A673 (cell line): ENCODE data around the gene SLC6A2.

Experiments
- CTCF ChIP-seq: fragments of 300-800, 200-600 bp; sonication (generic); conservative IDR thresholded peaks from 2 replicates; pipeline ENCODE4 v1.5.1; 2017; ENCODE audit warnings: low read depth, mild to moderate bottlenecking, antibody characterized with exemption, low read length, moderate library complexity, mixed read lengths
- EZH2 ChIP-seq: fragments of 200-600 bp; sonication (generic); IDR thresholded peaks from 2 replicates; pipeline ENCODE4 v1.6.1; 2017; ENCODE audit warnings: borderline replicate concordance, low read depth, mild to moderate bottlenecking, mixed read lengths, antibody characterized with exemption, low read length; ENCODE audit not compliant: poor library complexity, severe bottlenecking

GRCh38 chr16:55730115-55730514, 74.3 kb downstream of the SLC6A2 start:
- TF ChIP-seq EZH2 (no peak), CTCF (no peak)
